Stimulated activated CD4-positive, alpha-beta T cell treated with anti-CD3 and anti-CD28 coated beads, Interleukin-15, amount 100 ng/mL, for 24 hours (primary cell): ENCODE results near the gene ZNF385A.

Experiments used
- DNase-seq: peaks from one replicate; pipeline ENCODE4 v3.0.0-alpha.2; 2020

Gene ZNF385A

DNA sequence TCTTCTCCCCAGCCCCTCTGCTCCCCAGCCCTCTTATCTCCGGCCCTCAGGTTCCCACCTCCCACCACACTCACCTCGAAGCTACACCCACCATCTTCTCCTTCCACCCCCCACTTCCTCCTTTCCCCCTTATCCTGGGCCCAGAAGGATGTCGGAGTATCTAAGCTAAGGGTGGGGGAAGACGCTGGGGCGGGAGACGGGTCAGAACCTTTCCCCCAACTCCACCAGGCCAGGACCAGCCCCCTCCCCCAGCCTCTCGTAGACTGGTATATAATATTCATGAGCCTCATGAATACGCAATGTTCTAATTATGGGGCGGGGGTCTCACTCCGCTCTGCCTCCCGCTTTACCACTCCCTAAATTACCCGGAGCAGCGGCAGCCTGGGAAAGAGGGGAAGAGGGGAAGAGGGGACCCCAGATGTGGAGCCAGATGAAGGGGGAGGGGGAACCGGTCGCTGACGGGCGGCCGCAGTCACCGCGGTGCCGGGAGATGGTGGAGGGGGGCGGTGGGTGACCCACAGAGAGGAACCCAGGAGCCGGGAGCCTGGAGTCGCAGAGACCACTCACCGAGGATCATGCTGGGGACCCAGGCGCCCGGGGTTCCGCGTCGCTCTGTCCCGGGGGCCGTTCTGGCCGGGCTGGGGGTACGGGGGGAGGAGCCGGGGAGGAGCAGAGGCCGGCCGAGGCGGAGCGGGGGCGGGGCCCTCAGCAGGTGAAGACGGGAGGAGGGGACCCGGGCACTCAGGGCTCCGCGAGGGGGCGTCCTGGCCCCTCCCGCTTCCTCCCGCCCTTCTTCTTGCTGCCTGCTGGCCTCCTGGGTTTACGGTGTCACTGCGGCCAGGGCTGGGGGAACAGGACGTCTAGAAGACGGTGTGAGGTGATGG is 6.4 kb upstream of the ZNF385A start:
- peak; percentile 81 for DNase-seq

DNA sequence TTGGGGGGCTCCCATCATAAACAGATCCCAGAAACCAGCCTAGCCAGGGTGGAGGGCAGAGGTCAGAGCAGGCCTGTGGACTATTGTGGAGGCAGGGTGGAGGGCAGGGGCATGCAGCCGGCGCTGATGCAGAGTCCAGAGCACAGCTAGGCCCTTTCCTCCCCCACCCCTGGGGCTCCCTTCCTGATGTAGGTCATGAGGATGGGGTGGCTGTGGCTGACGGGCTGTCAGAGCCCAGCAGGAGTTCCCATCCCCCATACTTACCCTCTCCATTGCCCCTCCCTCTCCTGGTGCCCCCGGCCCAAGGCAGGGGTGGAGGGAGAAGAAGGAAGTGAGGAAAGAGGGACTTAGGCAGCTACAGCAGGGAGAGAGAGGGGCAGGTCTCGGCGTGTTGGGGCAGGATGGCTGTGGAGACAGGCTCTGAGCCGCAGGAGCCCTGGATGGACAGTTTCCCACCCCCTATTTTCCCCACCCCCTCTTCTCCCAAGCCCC is 5.7 kb upstream of the ZNF385A start:
- no peak for DNase-seq

DNA sequence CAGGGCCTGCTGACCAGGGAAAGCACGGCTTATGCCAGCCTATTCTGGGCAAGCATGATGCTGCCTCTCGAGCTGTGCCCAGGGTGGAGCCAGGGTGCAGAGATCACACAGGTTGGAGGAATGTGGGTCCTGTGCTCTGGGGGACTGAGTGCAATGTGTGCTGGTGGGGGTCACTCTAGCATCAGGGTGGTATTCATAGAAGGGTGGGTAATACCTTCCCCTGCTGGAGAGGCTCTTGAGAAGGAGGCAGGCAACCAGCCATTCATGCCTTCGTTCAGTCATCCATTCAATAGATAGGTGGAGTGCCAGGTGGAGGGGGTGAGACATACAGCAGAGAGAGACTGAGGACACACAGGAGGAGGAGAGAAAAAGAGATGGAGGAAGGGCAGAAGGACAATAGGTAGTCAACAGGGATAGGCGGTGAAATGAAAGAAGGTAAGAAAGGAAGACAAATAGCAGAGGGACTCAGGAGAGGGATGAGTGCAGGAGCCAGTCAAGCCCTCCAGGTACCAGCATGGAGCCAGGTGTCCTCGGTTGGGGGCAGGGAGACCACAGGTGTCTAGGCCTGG is 5.2 kb upstream of the ZNF385A start:
- DNase-seq: no peak

DNA sequence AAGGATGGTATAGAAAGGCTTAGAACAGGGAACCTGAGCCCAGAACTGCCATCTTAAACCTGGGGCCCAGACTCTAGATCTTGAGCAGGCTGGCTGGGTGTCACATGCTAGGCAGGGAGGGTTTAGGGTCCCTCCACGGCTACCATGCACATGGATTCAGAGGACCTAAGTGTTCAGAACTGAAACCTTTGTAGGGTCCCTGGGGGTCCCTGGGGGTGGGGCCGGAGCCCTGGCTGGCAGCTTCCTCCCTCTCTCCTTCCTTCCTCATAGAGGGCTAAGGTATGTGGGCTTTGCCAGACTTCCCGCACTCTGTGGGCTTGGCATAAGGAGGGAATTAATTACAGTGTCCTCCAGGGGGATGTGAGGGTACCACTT is 4.6 kb upstream of the ZNF385A start:
- no peak for DNase-seq

DNA sequence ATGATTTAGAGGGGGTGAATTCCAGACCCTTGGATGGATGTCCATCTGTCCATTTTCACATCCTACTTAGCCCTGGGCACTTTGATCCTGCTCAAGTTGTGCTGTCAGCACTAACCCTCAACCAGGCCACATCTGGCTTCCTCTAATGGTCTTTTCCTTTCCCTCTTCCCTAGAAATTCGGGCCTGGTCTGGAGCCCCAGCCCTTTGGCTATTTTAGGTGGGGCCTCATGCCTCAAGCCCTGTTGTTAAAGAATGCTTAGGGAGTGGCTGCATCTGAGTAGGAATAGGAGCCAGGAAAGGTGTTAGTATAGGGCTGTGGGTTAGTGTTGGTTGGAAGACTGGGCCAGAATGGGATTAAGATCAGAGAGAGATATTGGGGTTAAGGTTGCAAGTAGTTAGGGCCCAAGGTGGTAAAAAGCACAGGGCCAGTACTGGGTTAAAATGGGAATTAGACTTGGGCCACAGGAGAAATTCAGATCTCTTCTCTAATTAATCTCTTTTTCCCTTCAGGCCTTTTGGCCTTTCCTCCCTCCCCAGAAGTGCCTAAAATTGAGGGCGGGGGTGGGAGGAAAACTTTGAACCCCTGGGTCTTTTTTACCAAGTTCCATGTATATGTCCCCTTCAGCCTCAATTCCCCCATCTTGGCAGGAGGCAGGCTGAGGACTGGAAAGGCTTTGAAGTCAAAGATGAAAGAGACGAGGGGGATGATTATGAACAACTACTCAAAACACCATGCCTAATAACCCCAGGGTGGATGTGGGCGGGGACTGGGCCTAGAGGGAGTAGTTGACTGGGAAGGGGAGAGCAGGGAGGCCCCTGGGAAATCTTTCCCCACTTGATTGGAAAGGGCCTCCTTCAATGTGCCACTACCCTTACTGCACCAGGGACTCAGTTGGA is 4.0 kb upstream of the ZNF385A start:
- DNase-seq: no peak

DNA sequence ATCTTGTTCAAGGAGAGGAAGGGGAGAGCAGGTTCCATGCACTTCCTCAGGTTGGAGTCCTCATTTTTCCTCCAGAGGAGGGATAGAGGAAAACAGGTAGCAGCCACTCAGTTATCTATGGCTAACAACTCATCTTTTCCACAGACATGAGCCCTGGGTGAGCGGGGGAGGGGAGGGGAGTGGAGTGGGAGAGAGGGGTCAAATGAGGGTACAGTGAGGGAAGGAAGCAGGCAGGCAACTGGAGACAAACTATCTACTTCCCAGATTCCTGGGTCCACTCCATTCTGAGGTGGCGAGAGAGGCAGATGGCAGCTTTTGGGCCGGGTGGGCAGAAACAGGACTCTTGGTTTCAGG is 2.6 kb upstream of the ZNF385A start:
- no peak for DNase-seq

DNA sequence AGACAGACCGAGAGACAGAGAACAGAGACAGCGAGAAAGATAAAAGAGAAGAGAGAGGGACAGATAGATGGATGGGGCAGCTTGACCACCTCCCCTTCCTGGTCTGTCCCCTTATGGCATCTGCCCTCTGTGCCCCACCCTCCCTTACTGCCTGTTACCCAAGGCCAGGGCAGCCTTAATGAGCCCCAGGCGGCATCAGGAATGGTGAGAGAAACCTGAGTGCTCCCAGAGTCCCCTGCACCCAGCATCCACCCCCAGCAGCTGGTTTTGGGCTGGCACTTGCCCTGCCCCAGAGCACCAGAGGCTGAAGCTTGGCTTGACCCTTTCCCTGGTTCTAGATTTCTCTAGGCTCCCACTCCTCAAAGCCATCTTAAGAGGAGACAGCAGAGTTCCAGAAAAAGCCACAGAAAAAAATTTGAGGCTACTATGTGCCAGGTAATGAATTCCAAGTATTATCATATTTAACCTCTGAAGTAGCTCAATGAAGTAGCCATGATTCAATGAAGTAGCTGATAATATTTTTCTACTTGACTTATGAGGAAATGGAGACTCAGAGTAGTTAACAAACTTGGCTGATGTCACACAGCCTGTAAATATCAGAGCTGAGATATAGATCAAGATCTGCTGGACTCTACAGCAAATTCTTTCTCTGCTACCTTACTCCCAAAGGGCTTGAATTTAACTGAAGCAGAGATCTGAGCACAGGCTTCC is 2.0 kb upstream of the ZNF385A start:
- DNase-seq: no peak

DNA sequence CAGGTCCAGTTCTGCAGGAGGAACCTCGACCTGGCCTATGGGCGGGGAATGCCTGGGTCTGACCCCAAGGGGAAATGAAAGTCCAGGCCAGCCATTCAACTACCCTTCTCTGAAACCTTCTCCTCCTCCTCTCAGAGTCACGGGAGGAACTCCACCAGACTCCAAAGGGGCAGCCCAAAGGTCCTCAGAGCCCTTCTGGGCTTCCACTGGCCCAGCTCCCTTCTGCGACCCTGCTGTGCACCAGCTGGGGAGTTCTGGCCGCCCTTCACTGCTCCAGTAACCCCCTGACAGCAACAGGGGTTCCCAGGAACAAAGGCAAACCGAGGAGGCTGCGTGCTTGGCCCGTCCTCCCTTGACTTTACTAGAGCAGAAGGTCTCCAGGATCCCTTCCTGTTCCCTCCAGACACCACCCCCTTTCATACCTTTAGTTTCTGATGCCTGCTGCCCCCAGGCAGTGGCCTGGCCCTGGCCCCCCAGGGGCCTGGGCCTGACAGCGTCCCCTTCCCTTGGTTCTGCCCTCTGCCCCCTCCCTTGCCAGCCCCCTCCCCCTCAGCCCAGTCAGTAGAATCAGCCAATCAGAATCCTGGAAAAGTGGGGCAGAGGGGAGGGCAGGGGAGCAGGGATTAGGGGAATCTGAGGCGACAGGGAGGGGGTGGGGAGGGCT is 850 bp upstream of the ZNF385A start:
- no peak for DNase-seq

DNA sequence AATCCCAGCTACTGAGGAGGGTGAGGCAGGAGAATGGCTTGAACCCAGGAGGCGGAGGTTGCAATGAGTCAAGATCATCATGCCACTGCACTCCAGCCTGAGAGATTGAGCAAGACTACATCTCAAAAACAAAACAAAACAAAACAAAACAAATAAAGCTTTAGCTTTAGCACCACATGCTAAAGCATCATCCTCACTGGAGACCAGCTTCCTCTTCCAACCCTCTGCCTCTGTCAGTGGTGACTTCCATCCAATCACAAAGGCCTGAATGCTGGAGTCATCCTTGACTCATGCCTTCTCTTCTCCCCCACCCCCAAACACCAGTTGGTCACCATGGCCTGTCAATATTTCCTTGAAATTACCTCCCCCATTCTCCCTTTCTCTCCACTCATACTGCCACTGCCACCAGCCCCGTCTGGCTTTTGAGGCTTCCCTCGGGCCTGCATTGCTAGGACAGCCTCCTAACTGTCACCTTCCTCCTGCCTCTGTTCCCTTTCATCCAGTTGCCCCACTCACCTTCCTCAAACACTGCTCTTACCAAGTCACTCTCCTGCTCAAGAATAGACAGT is 1.4 kb downstream of the ZNF385A start:
- DNase-seq: peak; percentile 35

DNA sequence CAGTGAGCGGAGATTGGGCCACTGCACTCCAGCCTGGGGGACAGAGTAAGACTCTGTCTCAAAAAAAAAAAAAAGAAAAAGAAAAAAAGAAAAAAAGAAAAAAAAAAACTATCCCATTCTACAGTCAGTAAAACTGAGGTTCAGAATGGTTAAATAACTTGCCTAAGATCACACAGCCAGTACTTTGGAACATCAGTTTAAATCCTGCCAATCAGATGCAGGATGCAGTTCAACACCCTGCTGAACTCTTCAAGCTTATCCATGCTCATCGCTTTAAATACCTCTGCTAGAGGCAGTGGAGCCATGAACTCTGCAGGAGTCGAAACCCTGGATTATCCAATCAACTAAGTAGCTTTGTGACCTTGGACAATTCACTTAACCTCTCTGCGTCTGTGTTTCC is 3.4 kb downstream of the ZNF385A start:
- no peak for DNase-seq

DNA sequence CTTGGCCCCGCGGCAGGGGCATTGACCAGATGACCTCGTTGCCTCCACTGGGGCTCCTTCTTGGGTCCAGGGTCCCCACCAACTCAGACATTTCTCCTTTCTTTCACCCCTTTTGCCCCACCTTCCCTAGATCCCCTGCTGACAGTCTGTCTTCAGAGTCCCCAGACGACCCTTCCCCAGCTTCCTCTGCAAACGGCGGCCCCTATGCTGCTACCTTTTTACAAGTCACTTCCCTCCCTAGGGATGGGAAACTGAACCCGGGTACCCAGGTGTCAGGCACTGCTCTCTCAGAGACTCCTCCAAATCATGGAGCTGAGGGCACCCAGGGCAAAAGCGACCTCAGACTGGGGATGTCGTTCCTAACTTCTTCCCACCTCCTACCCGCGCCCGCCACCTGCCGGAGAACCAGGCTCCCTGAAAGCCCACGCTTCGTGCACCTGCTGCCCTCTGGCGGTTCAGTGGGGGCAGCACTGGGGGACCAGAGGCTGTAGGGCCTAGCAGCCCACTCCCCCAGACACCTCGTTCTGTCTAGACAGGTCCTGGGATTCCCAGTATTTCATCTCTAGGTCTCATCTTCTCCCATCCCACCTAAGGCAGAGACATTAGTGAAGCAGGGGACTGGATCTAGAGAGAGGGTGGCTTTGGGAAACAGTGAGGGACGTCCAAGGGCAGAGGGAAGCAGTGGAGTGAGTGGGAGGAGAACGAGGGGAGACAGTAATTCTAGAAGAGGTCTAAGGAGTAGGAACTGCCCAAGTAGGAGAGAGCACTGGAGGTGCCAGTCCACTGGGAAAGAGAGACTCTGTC is 4.9 kb downstream of the ZNF385A start:
- peak; percentile 95 for DNase-seq

DNA sequence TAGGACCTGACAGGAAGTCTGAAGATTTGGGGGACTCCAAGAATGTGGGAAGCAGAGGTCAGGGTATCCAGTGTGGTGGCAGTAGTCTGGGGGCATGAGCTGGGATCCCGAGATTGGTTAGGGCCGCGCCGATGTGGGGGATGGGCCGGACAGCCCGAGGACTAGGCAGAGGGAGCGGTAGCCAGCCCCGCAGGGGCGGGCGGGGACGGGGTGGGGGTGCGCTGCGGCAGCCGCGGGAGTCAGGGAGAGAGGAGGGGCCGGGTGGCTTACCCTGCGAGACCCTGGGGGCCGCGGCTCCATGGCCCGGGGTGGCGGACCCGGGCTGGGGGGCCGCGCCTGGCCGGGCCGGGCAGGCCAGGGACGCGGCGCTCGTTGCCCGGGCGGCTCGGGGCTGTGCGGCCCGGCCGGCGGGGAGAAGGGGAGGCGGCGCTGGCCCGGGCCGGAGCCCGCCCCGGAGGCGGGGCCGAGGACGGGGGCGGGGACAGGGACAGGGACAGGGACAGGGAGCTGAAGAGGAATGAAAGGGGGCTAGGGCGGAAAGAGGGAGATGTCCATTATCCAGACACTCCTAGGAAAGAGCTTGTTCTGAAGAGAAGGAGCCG is 5.6 kb downstream of the ZNF385A start:
- DNase-seq: no peak

DNA sequence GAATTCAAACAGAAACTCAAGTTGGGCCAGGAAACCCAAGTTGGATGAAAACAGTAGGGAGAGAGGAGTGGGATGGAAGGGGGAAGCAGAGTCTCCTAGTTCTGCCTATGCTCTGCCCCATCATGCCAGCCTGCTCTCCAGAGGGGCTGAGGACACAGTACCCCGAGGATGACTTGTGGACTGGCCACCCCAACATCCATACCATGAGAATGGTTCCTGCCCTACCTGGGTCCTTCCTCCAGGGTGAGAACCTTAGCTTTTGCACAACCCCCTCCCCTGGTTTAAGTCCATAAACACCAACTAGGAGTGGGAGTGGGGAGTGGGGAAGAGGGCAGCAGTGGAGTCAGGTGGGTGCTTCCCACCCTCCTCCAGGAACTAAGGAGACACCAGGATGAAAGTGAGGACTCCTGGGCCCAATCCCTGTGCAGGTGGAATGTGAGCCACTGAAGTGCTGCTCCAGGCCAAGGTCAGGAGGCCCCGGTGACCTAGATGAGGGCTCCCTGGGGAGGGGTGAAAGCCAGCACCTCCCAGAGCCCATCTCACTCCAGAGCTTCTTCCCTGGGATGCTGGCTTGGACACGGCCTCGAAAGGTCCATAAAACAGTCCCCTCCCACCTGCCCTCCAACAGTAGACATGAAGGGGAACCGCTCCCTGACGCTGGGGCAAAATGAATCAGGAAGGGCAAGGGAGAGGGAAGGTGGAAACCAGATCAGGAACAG is 6.6 kb downstream of the ZNF385A start:
- no peak for DNase-seq

DNA sequence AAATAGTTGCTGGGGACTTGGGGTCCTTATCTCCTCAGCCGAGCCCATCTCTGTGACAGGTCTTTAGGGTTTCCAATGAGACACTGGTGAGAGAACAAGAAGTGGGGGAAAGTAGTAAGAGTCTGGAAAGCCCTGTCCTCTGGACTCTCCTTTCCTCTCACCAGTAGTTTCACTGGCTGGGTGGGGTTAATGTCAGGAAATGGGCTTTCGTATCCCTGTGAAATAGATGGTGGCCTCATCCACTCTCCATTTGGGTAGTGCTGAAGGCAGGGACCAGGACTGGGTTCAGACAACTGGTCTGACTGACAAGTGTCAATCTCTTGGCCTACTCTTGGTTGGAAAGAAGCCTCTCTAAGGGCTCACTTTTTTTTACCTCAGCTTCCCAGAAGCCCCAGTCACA is 7.5 kb downstream of the ZNF385A start:
- no peak for DNase-seq

DNA sequence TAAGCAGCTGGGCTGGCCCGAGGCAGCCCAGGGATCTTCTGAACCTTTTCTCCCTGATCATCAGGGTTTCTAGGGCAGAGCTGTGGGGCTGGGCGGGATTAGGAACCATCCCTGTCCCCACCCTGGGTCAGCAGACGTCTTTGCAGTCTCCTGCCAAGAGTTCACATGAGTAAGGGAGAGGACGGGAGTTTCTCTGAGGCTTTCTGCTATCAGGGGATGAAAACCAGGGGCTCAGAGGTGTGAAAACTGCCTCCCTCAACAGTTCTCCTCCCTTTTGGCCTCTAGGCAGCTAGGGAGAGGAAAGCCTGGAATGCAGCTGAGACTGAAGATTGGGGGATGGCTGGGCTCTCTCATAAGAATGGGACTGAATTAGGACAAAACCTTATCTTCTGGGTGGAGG is 7.9 kb downstream of the ZNF385A start:
- no peak for DNase-seq

DNA sequence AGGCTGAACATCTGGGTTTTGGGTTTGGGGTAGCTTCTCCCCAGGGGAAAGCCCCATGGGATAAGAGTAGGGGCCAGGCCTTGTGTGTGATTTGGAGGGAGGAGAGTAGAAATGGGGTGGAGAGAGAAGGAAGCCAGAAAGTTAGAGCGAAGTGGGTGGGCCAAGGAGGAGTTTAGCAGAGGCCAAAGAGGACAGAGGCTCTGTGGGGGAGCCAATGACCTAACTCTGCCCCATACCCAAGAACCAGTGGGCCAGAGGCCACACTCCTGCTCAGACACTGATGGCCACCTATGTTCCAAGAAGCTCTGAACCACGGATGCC is 9.3 kb downstream of the ZNF385A start:
- DNase-seq: no peak

DNA sequence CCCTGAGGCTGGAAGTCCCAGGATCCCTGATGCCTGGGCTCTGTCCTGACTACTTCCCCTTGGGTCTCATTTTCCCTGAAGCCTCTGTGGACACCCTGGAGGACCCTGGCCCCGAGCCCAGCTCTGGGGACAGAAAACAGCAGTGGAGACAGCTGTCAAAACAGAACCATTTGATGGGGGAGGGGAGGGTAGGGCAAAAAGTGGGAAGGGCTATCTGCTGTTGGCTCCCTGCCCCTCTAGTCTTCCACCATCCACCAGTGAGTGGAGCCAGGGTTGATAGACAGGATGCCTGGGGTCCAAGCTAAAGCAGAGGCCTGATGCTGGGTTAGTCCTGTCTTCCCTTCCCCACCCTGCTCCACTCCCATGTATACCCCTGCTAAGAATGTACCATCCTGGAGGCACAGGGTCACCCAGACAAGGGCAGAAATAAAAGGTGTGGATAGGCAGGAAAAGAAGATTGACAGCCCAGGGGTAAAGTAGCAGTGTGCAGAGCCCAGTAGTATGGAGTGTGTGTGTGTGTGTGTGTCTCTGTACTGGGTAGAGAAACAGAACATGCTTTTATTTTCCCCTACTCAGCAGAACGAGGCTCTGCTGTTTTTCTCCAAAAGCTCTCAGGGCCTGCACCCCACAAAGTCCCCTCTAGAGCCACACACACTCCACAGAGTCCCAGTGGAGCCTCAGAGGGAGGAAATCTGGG is 9.8 kb downstream of the ZNF385A start:
- DNase-seq: no peak

DNA sequence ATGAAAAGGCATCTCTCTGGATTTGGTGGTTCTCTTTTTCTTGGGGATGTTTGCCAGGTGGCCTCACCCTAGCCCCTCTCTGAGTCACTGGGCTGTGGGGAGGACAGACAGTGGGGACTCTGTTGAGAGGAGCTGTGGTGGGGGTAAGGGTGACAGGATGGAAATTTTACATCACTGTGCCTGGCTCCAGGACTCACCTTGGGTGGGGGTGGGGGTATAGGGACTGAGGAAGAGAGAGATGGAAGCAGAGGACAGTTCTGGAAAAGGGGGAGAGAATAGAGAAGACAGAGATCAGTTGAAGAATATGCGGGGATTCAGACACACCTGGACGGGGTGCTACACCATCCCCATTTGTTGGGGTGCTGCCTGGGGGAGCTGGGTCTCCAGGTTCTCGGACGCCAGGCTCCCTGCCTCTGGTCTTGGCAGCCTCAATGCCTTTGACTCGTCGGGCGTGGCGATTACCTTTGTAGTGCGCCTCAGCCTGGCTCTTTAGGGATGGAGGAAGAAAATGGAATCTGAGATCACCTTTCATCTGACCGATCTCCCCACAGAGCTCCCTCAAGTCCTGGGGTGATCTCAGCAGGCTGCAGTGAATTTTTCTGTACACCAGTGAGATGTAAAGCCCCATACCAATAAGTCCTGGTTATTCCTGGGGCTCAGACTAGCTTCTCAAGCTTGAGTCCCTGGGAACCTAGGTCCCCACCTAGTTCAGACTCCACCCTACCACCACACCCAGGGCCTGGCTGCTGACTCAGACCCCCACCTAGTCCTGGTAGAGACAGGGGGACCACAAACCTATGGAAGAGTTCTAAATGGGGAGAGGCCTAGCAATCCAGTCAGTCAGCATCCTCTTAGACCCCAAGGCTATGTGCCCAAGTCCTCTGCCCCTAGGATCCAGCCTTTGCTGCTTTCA is 10.6 kb downstream of the ZNF385A start:
- peak; percentile 35 for DNase-seq
